Smooth muscle cell (in vitro differentiated cells): ENCODE measurements around the gene TMC5. TPM values are rescaled to one million over a fixed set of nuclear protein-coding genes. Genes with fewer than 3 reads are reported as not detected.

Experiments
- DNase-seq: peaks from one replicate; lab custom pipeline; 2025; ENCODE audit not compliant: unreplicated experiment; lab: John Stamatoyannopoulos, UW
- H2AFZ ChIP-seq: fragments of 200-600 bp; sonication (generic); 2 replicates; pipeline ENCODE4 v1.6.0; 2016; ENCODE audit warnings: antibody characterized with exemption, low read depth, mild to moderate bottlenecking
- H3F3A ChIP-seq: fragments of 200-600 bp; sonication (generic); 2 replicates; pipeline ENCODE4 v1.6.0; 2017; ENCODE audit warnings: antibody characterized with exemption, low read depth
- H3K27ac ChIP-seq: fragments of 200-600 bp; sonication (generic); 2 replicates; pipeline ENCODE4 v1.5.1; 2016; ENCODE audit warnings: low read depth, mild to moderate bottlenecking
- H3K27me3 ChIP-seq: fragments of 200-600 bp; sonication (generic); 2 replicates; pipeline ENCODE4 v1.6.1; 2016; ENCODE audit warnings: low read depth, mild to moderate bottlenecking
- H3K36me3 ChIP-seq: fragments of 200-600 bp; sonication (generic); 2 replicates; pipeline ENCODE4 v1.5.1; 2016; ENCODE audit warnings: low read depth
- H3K4me1 ChIP-seq: fragments of 200-600 bp; sonication (generic); 2 replicates; pipeline ENCODE4 v1.5.1; 2016; ENCODE audit warnings: low read depth
- H3K4me2 ChIP-seq: fragments of 200-600 bp; sonication (generic); 2 replicates; pipeline ENCODE4 v1.6.0; 2016; ENCODE audit warnings: mild to moderate bottlenecking
- H3K4me3 ChIP-seq: fragments of 200-600 bp; sonication (generic); 2 replicates; pipeline ENCODE4 v1.5.1; 2016; ENCODE audit warnings: mild to moderate bottlenecking
- H3K79me2 ChIP-seq: fragments of 200-600 bp; sonication (generic); 2 replicates; pipeline ENCODE4 v1.6.0; 2016; ENCODE audit warnings: low read depth, mild to moderate bottlenecking
- H3K9ac ChIP-seq: fragments of 200-600 bp; sonication (generic); 2 replicates; pipeline ENCODE4 v1.6.0; 2016; ENCODE audit warnings: low read depth
- H3K9me3 ChIP-seq: fragments of 200-600 bp; sonication (generic); replicated peaks from 2 replicates; pipeline ENCODE4 v1.5.1; 2016; ENCODE audit warnings: low read depth
- H4K20me1 ChIP-seq: fragments of 200-600 bp; sonication (generic); 2 replicates; pipeline ENCODE4 v1.6.0; 2016; ENCODE audit warnings: low read depth
- CTCF ChIP-seq: fragments of 200-600 bp; sonication (generic); IDR thresholded peaks from 2 replicates; pipeline ENCODE4 v1.5.1; 2017; ENCODE audit warnings: borderline replicate concordance, mild to moderate bottlenecking, antibody characterized with exemption; ENCODE audit not compliant: insufficient read depth, poor library complexity, severe bottlenecking
- WGBS: methylation state at CpG from one replicate; pipeline ENCODE4 v1.1.7; 2016; ENCODE audit warnings: low lambda C conversion rate; 5-methylcytosine and 5-hydroxymethylcytosine counted together
- polyA plus RNA-seq: library from polyadenylated mRNA; unstranded; fragments of >200 nt; fragmentation: Nextera tagmentation; extraction: Ambion mirVana; gene quantifications from 2 replicates; pipeline ENCODE4 v1.2.1, GENCODE V29; 2016
- total RNA-seq: library from RNA; depleted of rRNA; stranded (reverse); fragments of >200 nt; gene quantifications from 2 replicates; pipeline ENCODE4 v1.2.3, GENCODE V29; 2014

The TMC5 gene
- total and polyA plus RNA-seq, 2 experiments from 2014 or later, result 0.18 TPM; not detected in 1

GRCh38 chr16:19418200-19418599 is 517 bp downstream of the TMC5 start:
- no peaks in the 10 kb centered on the region for H3K4me1 ChIP-seq
- H2AFZ ChIP-seq, result no peak overlapping the region
- H3K9me3 ChIP-seq, result no peaks in the 10 kb centered on the region
- H3K27ac ChIP-seq, result no peak overlapping the region
- no peaks in the 10 kb centered on the region for H3K36me3 ChIP-seq
- no peak overlapping the region for H3K4me3 ChIP-seq
- H4K20me1 ChIP-seq, result no peaks in the 10 kb centered on the region
- WGBS, result 90% methylated on average over 4 of the region's 4 CpGs
- peaks cover 7% of the 10 kb centered on the region for H3K27me3 ChIP-seq
- no peaks in the 10 kb centered on the region for H3K79me2 ChIP-seq
- DNase-seq, result no peak
- no peaks in the 10 kb centered on the region for H3F3A ChIP-seq
- TF ChIP-seq CTCF, result no peak
- H3K4me2 ChIP-seq, result no peak overlapping the region
- no peak overlapping the region for H3K9ac ChIP-seq

GRCh38 chr16:19419698-19420075 is 2.0 kb downstream of the TMC5 start:
- no peaks in the 10 kb centered on the region for H3K9me3 ChIP-seq
- H3K4me2 ChIP-seq, result no peak overlapping the region
- peaks cover 7% of the 10 kb centered on the region for H3K27me3 ChIP-seq
- H3K27ac ChIP-seq, result no peak overlapping the region
- no peak overlapping the region for H2AFZ ChIP-seq
- H3F3A ChIP-seq, result no peaks in the 10 kb centered on the region
- no peak overlapping the region for H3K9ac ChIP-seq
- no peaks in the 10 kb centered on the region for H3K79me2 ChIP-seq
- TF ChIP-seq CTCF, result no peak
- DNase-seq, result no peak
- no peaks in the 10 kb centered on the region for H3K4me1 ChIP-seq
- H4K20me1 ChIP-seq, result no peaks in the 10 kb centered on the region
- H3K36me3 ChIP-seq, result no peaks in the 10 kb centered on the region
- 94% methylated on average over 9 of the region's 9 CpGs for WGBS
- no peak overlapping the region for H3K4me3 ChIP-seq

- Histone ChIP-seq H2AFZ (no peak overlapping the region), H3K4me2 (no peak overlapping the region), H3K4me1 (no peaks in the 10 kb centered on the region), H3K27ac (no peak overlapping the region), H4K20me1 (no peaks in the 10 kb centered on the region), H3K36me3 (no peaks in the 10 kb centered on the region), H3K9me3 (no peaks in the 10 kb centered on the region), H3K9ac (no peak overlapping the region), H3K79me2 (no peaks in the 10 kb centered on the region), H3K27me3 (no peaks in the 10 kb centered on the region), H3F3A (no peaks in the 10 kb centered on the region), H3K4me3 (no peak overlapping the region)
- TF ChIP-seq CTCF, result no peak
- DNase-seq, result no peak
- whole genome bisulfite sequencing, result 98% methylated on average over 8 of the region's 8 CpGs
These were observed 6.8 kb downstream of the TMC5 start for GRCh38 chr16:19424478-19424877.

GRCh38 chr16:19430345-19430744 is 12.7 kb downstream of the TMC5 start:
- Histone ChIP-seq H3K27me3 (no peaks in the 10 kb centered on the region), H3K4me3 (no peak overlapping the region), H3K4me2 (no peak overlapping the region), H3K27ac (no peak overlapping the region), H2AFZ (no peak overlapping the region), H3F3A (no peaks in the 10 kb centered on the region), H3K36me3 (no peaks in the 10 kb centered on the region), H3K79me2 (no peaks in the 10 kb centered on the region), H4K20me1 (no peaks in the 10 kb centered on the region), H3K9ac (no peak overlapping the region), H3K4me1 (no peaks in the 10 kb centered on the region), H3K9me3 (no peaks in the 10 kb centered on the region)
- no peak for TF ChIP-seq CTCF
- no peak for DNase-seq
- 97% methylated on average over 3 of the region's 3 CpGs for WGBS
